Left hindlimb (tissue), 1 donor: ENCODE measurements around the gene ASPSCR1.

ENCODE experiments used
- DNase-seq: peaks from one replicate; pipeline ENCODE4 v3.0.0-alpha.2; 2018

ASPSCR1 gene

GRCh38 chr17:82015311-82015971 lies 38.0 kb downstream of the ASPSCR1 start:
- DNase-seq: no peak

GRCh38 chr17:82016061-82016874 lies 38.8 kb downstream of the ASPSCR1 start:
- DNase-seq: no peak

GRCh38 chr17:82016875-82017459 lies 39.5 kb downstream of the ASPSCR1 start:
- DNase-seq: no peak

GRCh38 chr17:82017612-82018151 lies 40.3 kb downstream of the ASPSCR1 start:
- DNase-seq: no peak

GRCh38 chr17:82018152-82018988 lies 40.9 kb downstream of the ASPSCR1 start:
- DNase-seq: no peak

GRCh38 chr17:82018989-82019689 lies 41.7 kb downstream of the ASPSCR1 start:
- DNase-seq: no peak

GRCh38 chr17:82019690-82020571 lies 42.5 kb downstream of the ASPSCR1 start:
- no peak for DNase-seq

- DNase-seq: no peak
These were observed 43.2 kb downstream of the ASPSCR1 start for GRCh38 chr17:82020572-82021106.

GRCh38 chr17:82021107-82021899 lies 43.9 kb downstream of the ASPSCR1 start:
- DNase-seq: peak; percentile 76

GRCh38 chr17:82021900-82022309 lies 44.5 kb downstream of the ASPSCR1 start:
- no peak for DNase-seq

- DNase-seq: no peak
These were observed 45.0 kb downstream of the ASPSCR1 start, which contains the start of gene CENPX for GRCh38 chr17:82022310-82022980. Gene CENPX, minus strand, starts transcription at chr17:82022878. Its CDS starts 17 bp downstream, at chr17:82022861.

- peak; percentile 100 for DNase-seq
These were observed 45.6 kb downstream of the ASPSCR1 start, which contains the start of gene LRRC45 for GRCh38 chr17:82022981-82023446. Gene LRRC45, plus strand, starts transcription at chr17:82023305. Its CDS starts 339 bp downstream, at chr17:82023644.

GRCh38 chr17:82023447-82024241 lies 46.2 kb downstream of the ASPSCR1 start:
- DNase-seq: no peak

GRCh38 chr17:82024859-82025258 lies 47.4 kb downstream of the ASPSCR1 start:
- no peak for DNase-seq

GRCh38 chr17:82025401-82026107 lies 48.1 kb downstream of the ASPSCR1 start:
- no peak for DNase-seq

GRCh38 chr17:82028246-82028645 lies 50.8 kb downstream of the ASPSCR1 start:
- DNase-seq: no peak

- no peak for DNase-seq
These were observed 51.5 kb downstream of the ASPSCR1 start for GRCh38 chr17:82028966-82029365.
